HepG2 (cell line): Measurements from ENCODE around the gene ZDHHC24. TPM values are rescaled to one million over a fixed set of nuclear protein-coding genes. Genes with fewer than 3 reads are reported as not detected.
A peak's percentile ranks its signal among the peaks of the same experiment; 100 is the strongest.

Experiments
- GFI1 ChIP-seq: sonication (generic); formaldehyde crosslinking; IDR thresholded peaks from 2 replicates; pipeline ENCODE4 v1.5.0; 2020; ENCODE audit warnings: missing genetic modification reagents, mild to moderate bottlenecking, borderline replicate concordance
- ISL2 ChIP-seq: sonication (generic); formaldehyde crosslinking; IDR thresholded peaks from 2 replicates; pipeline ENCODE4 v1.5.0; 2020; ENCODE audit warnings: missing genetic modification reagents
- MLX ChIP-seq: IDR thresholded peaks from 2 replicates; pipeline ENCODE4 v1.6.1; 2016
- NFE2 ChIP-seq: sonication (generic); formaldehyde crosslinking; IDR thresholded peaks from 2 replicates; pipeline ENCODE4 v1.4.0; 2020; ENCODE audit warnings: missing genetic modification reagents
- PRMT3 ChIP-seq: sonication (generic); formaldehyde crosslinking; IDR thresholded peaks from 2 replicates; pipeline ENCODE4 v1.8.1; 2022; ENCODE audit warnings: low read depth, mild to moderate bottlenecking, moderate library complexity, missing genetic modification reagents, borderline replicate concordance
- SMARCE1 ChIP-seq: fragments of 450-650 bp; IDR thresholded peaks from 2 replicates; pipeline ENCODE4 v1.6.1; 2017; ENCODE audit warnings: borderline replicate concordance
- TARDBP ChIP-seq: sonication (generic); formaldehyde crosslinking; IDR thresholded peaks from 2 replicates; pipeline ENCODE4 v1.8.0; 2022; ENCODE audit warnings: mild to moderate bottlenecking, missing genetic modification reagents
- TRAFD1 ChIP-seq: sonication (generic); formaldehyde crosslinking; IDR thresholded peaks from 2 replicates; pipeline ENCODE4 v1.5.1; 2020; ENCODE audit warnings: missing genetic modification reagents, mild to moderate bottlenecking, borderline replicate concordance
- U2AF2 ChIP-seq: fragments of 200-400 bp; formaldehyde crosslinking; IDR thresholded peaks from 2 replicates; pipeline ENCODE4 v1.6.1; 2017; ENCODE audit warnings: low read depth, mild to moderate bottlenecking, low read length
- ZBTB37 ChIP-seq: sonication (generic); formaldehyde crosslinking; IDR thresholded peaks from 2 replicates; pipeline ENCODE4 v1.4.0; 2020; ENCODE audit warnings: mild to moderate bottlenecking, missing genetic modification reagents
- ZNF253 ChIP-seq: sonication (generic); formaldehyde crosslinking; IDR thresholded peaks from 2 replicates; pipeline ENCODE4 v1.8.0; 2022; ENCODE audit warnings: mild to moderate bottlenecking, missing genetic modification reagents, borderline replicate concordance
- ZNF713 ChIP-seq: sonication (generic); formaldehyde crosslinking; IDR thresholded peaks from 2 replicates; pipeline ENCODE4 v1.4.0; 2020; ENCODE audit warnings: mild to moderate bottlenecking, missing genetic modification reagents
- ZSCAN12 ChIP-seq: sonication (generic); formaldehyde crosslinking; IDR thresholded peaks from 2 replicates; pipeline ENCODE4 v1.9.0; 2021; ENCODE audit warnings: mild to moderate bottlenecking, missing genetic modification reagents
- polyA plus RNA-seq, 8 experiments: library from polyadenylated mRNA; depleted of rRNA in 3 of 8; stranded (reverse) in 7 of 8; unstranded in 1 of 8; fragments of >200 nt; fragmentation: Illumina TruSeq in 4 of 8; extraction: Trizol in 4 of 8; gene quantifications; 2 replicates each; pipeline versions ENCODE4 v1.2.1 to v1.2.3, GENCODE V29; 2011 to 2016; ENCODE audit warnings: low read depth in 4 of 8, missing spikeins in 1 of 8, mixed read lengths in 1 of 8; ENCODE audit not compliant: insufficient read depth in 1 of 8
- total RNA-seq, 5 experiments: library from RNA; depleted of rRNA; stranded (reverse); fragments of >200 nt; fragmentation: Illumina TruSeq; extraction: Trizol; gene quantifications; 2 replicates each; pipeline ENCODE4 v1.2.3, GENCODE V29; 2016; ENCODE audit warnings: low read depth in 1 of 5
- TF ChIP-seq, protein P1 (sequence below): sonication (generic); formaldehyde crosslinking; IDR thresholded peaks from 2 replicates; pipeline ENCODE4 v1.9.0; 2021; ENCODE audit warnings: mild to moderate bottlenecking, missing genetic modification reagents
- TF ChIP-seq, protein P2 (sequence below): sonication (generic); formaldehyde crosslinking; conservative IDR thresholded peaks from 2 replicates; pipeline ENCODE4 v1.4.0; 2020; ENCODE audit warnings: missing genetic modification reagents

The ZDHHC24 gene
- total and polyA plus RNA-seq, 2 of the 13 experiments (the other 11 are each of a cell fraction or from before 2014, with no cell fraction given): 4.3 TPM

DNA sequence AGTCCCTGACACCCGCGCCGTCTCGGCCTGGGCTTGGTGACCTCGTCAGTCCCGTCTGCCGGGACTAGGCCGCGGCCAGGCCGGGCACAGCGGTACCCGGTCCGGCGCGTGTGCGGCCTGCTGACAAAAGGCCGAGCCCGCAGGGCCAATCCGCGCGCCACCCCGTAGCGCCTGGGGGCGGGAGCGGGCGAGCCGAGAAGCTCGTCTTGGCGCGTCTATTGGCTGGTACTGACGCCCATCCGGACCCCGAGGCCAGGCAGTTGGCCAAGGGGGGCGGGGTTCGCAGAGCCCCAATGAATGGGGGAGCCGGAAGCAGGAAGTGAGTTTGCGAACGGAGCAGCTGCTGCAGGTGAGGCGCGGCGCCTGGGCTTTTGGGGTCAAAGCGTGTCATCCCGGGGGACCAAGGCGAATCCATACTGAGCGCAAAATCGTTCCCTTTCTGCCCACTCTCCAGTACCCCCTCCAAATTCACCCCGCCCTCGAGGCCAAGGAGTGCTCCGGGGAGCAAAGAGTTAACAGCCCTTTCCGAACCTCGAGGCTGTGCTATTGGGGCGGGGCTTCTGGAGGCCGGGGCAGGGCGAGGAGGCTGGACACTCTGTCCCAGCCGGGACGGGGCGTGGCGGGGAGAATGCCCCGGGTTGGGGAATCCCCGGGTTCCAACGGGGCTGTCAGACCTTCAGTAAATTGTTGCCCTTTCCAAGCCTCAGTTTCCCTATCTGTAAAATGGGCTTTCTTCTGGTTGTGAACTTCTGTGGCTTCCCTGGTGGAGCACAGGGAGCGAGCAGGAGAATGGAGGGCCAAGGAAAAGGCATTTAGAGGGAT lies 65.5 kb downstream of the ZDHHC24 start, which contains the start of gene DPP3 (continued):
- TF ChIP-seq ZSCAN12 (CRISPR knock-in tag): no peak
- peak; percentile 80; the same call in 1 of the 2 replicates for TF ChIP-seq PRMT3
- 0 out of 2 replicates have a peak, but pooled peaks have one; percentile 12 for TF ChIP-seq U2AF2
- TF ChIP-seq GFI1 (CRISPR knock-in tag): peak; percentile 52; the same call in 1 of the 2 replicates
- no peak for TF ChIP-seq MLX (CRISPR knock-in tag)
- TF ChIP-seq TRAFD1 (CRISPR knock-in tag): no peak
- no peak; the same call in 1 of the 2 replicates for TF ChIP-seq ISL2
- no peak for TF ChIP-seq TARDBP (CRISPR knock-in tag)
- TF ChIP-seq, protein P1, sequence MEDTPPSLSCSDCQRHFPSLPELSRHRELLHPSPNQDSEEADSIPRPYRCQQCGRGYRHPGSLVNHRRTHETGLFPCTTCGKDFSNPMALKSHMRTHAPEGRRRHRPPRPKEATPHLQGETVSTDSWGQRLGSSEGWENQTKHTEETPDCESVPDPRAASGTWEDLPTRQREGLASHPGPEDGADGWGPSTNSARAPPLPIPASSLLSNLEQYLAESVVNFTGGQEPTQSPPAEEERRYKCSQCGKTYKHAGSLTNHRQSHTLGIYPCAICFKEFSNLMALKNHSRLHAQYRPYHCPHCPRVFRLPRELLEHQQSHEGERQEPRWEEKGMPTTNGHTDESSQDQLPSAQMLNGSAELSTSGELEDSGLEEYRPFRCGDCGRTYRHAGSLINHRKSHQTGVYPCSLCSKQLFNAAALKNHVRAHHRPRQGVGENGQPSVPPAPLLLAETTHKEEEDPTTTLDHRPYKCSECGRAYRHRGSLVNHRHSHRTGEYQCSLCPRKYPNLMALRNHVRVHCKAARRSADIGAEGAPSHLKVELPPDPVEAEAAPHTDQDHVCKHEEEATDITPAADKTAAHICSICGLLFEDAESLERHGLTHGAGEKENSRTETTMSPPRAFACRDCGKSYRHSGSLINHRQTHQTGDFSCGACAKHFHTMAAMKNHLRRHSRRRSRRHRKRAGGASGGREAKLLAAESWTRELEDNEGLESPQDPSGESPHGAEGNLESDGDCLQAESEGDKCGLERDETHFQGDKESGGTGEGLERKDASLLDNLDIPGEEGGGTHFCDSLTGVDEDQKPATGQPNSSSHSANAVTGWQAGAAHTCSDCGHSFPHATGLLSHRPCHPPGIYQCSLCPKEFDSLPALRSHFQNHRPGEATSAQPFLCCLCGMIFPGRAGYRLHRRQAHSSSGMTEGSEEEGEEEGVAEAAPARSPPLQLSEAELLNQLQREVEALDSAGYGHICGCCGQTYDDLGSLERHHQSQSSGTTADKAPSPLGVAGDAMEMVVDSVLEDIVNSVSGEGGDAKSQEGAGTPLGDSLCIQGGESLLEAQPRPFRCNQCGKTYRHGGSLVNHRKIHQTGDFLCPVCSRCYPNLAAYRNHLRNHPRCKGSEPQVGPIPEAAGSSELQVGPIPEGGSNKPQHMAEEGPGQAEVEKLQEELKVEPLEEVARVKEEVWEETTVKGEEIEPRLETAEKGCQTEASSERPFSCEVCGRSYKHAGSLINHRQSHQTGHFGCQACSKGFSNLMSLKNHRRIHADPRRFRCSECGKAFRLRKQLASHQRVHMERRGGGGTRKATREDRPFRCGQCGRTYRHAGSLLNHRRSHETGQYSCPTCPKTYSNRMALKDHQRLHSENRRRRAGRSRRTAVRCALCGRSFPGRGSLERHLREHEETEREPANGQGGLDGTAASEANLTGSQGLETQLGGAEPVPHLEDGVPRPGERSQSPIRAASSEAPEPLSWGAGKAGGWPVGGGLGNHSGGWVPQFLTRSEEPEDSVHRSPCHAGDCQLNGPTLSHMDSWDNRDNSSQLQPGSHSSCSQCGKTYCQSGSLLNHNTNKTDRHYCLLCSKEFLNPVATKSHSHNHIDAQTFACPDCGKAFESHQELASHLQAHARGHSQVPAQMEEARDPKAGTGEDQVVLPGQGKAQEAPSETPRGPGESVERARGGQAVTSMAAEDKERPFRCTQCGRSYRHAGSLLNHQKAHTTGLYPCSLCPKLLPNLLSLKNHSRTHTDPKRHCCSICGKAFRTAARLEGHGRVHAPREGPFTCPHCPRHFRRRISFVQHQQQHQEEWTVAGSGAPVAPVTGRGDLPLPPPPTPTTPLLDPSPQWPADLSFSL (CRISPR knock-in tag): no peak
- TF ChIP-seq ZNF713 (CRISPR knock-in tag): no peak
- no peak for TF ChIP-seq SMARCE1
- no peak for TF ChIP-seq ZBTB37 (CRISPR knock-in tag)
- 0 out of 2 replicates have a peak, but pooled peaks have one; percentile 27 for TF ChIP-seq ZNF253 (CRISPR knock-in tag)
- TF ChIP-seq, protein P2, sequence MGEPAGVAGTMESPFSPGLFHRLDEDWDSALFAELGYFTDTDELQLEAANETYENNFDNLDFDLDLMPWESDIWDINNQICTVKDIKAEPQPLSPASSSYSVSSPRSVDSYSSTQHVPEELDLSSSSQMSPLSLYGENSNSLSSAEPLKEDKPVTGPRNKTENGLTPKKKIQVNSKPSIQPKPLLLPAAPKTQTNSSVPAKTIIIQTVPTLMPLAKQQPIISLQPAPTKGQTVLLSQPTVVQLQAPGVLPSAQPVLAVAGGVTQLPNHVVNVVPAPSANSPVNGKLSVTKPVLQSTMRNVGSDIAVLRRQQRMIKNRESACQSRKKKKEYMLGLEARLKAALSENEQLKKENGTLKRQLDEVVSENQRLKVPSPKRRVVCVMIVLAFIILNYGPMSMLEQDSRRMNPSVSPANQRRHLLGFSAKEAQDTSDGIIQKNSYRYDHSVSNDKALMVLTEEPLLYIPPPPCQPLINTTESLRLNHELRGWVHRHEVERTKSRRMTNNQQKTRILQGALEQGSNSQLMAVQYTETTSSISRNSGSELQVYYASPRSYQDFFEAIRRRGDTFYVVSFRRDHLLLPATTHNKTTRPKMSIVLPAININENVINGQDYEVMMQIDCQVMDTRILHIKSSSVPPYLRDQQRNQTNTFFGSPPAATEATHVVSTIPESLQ: no peak
- no peak for TF ChIP-seq NFE2 (CRISPR knock-in tag)
